Subcutaneous abdominal adipose tissue (tissue), 5 donors: Measurements from ENCODE around the gene FRRS1L.

Experiments
- H3K27ac ChIP-seq: one replicate; pipeline ENCODE4 v1.7.0; 2013; ENCODE audit warnings: low read depth, mild to moderate bottlenecking, inconsistent platforms, low read length, moderate library complexity
- H3K27me3 ChIP-seq, 5 donors: one replicate each; pipeline ENCODE4 v1.7.0; 2013; ENCODE audit warnings: low read length in 5 of 5, inconsistent platforms in 1 of 5; ENCODE audit not compliant: control insufficient read depth in 5 of 5, insufficient read depth in 4 of 5
- H3K36me3 ChIP-seq, 5 donors: one replicate each; pipeline ENCODE4 v1.7.0; 2013; ENCODE audit warnings: low read length in 5 of 5; ENCODE audit not compliant: control insufficient read depth in 5 of 5, insufficient read depth in 5 of 5
- H3K4me1 ChIP-seq, 5 donors: one replicate each; pipeline ENCODE4 v1.7.0; 2013; ENCODE audit warnings: low read length in 5 of 5, mild to moderate bottlenecking in 3 of 5, moderate library complexity in 1 of 5; ENCODE audit not compliant: control insufficient read depth in 5 of 5, insufficient read depth in 5 of 5
- H3K4me3 ChIP-seq, 5 donors: one replicate each; pipeline ENCODE4 v1.7.0; 2013; ENCODE audit warnings: low read length in 5 of 5, low read depth in 1 of 5
- H3K9ac ChIP-seq, 5 donors: one replicate each; pipeline ENCODE4 v1.7.0; 2013; ENCODE audit warnings: low read length in 5 of 5, mild to moderate bottlenecking in 4 of 5, moderate library complexity in 3 of 5
- H3K9me3 ChIP-seq, 5 donors: one replicate each; pipeline ENCODE4 v1.7.0; 2013; ENCODE audit warnings: low read length in 5 of 5; ENCODE audit not compliant: control insufficient read depth in 5 of 5
- donor health status: healthy.
- donor health status: healthy.
- donor health status: healthy.
- donor health status: healthy.
- donor health status: healthy.

The FRRS1L gene

GRCh38 chr9:109193974-109194556 lies 27.0 kb upstream of the FRRS1L start:
- H3K4me3 ChIP-seq, result no peak overlapping the region
- no peaks in the 10 kb centered on the region for H3K9me3 ChIP-seq
- peaks cover 0 to 10% (median 6%) of the 10 kb centered on the region in 5 donors for H3K4me1 ChIP-seq
- H3K36me3 ChIP-seq, result peaks cover 0 to 16% (median 10%) of the 10 kb centered on the region in 5 donors
- H3K27ac ChIP-seq, result no peak overlapping the region
- H3K27me3 ChIP-seq, result no peaks in the 10 kb centered on the region
- H3K9ac ChIP-seq, result no peak overlapping the region

DNA sequence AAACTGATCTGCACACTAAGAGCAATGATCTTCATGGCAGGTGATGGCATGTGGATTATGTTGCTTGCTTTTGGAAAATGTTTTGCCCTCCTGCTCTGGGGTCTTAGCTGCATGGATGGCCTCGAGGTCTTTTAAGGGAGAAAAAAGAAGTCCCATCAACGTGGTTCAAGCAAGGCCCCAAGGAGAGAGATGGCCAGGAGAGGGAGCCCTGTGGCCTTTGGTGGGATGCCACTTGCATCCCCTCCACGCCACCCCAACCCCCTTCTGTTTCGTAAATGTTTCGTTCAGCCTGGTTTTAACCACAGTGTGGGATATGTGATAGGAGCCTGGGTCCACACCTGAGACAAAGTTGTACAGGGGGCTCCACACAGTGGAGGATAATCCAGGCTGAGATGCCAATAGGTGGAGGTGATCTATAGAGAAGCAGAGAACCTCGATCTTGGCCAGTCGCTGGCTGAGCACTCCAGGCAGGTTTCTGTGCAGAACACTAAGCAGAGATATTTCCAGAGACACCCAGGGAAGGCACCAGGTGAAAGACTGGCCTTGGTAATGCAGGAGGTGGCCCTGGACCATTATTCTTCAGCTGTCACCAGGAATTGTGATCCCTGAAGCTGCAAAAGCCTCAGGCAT lies 25.8 kb upstream of the FRRS1L start:
- Histone ChIP-seq H3K4me1 (peaks cover 0 to 6% (median 1%) of the 10 kb centered on the region in 5 donors), H3K9ac (no peak overlapping the region), H3K4me3 (no peak overlapping the region), H3K27ac (no peak overlapping the region), H3K27me3 (no peaks in the 10 kb centered on the region), H3K36me3 (peaks cover 0 to 16% (median 10%) of the 10 kb centered on the region in 5 donors), H3K9me3 (no peaks in the 10 kb centered on the region)

- Histone ChIP-seq H3K27me3 (no peaks in the 10 kb centered on the region), H3K4me1 (no peaks in the 10 kb centered on the region)
Measured at GRCh38 chr9:109191746-109192145, 24.7 kb upstream of the FRRS1L start.

DNA sequence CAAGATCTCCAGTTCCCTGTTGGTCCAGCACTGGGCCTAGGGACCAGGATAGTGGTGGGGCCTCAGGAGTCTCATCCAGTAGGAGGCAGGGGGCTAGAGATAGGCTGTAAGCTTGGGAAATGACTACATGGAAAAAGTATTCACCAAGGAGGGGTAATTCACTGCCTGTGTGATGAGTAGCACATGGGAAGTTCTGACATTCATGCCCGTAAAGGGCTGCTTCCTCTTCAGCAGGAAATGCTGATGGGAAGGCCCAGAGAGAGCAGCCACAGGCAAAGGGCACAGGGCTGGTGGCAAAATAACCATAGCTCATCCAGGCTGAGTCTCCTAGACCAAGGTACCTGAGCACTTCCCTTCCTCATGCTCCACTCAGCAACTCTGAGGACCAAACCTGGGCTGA lies 23.1 kb upstream of the FRRS1L start:
- Histone ChIP-seq H3K36me3 (peaks cover 0 to 20% (median 10%) of the 10 kb centered on the region in 5 donors), H3K27me3 (no peaks in the 10 kb centered on the region), H3K4me1 (peaks cover 0 to 4% (median 0%) of the 10 kb centered on the region in 5 donors), H3K27ac (no peak overlapping the region), H3K4me3 (no peak overlapping the region), H3K9me3 (no peaks in the 10 kb centered on the region), H3K9ac (no peak overlapping the region)

More at GRCh38 chr9:109191746-109192145, 24.7 kb upstream of the FRRS1L start:
- Histone ChIP-seq H3K4me3 (no peak overlapping the region), H3K9me3 (no peaks in the 10 kb centered on the region), H3K36me3 (peaks cover 0 to 20% (median 10%) of the 10 kb centered on the region in 5 donors), H3K9ac (no peak overlapping the region), H3K27ac (no peak overlapping the region)

DNA sequence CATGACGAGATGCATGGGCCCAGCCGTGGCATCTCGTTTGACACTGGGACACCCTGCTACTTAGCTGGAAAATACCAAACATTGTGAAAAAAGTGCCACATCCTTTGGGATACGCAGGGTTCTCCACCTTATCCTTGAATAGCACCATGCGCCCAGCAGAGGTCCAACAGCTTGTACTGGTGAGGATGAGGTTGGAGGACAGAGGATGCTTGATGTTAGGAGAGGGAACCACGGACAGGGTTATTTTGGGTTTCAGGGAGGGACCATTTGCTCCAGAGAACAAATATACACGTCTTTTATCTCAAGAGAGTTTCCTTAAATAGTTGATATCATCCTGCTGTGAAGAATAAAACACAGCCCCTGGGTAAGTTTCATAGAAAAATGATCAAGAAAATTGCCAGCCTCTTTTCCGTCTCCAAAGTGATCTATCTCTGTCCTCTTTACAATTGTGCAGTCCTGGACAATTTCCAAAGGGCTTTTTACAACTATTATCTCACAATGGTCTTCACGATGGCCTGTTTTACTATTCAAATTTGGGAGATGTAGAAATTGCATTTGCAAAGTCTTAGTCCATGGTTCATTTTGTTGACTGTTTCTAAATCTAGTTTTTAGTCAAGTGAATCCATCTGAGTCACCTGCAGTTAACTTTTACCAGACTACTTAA lies 19.9 kb upstream of the FRRS1L start:
- H3K27me3 ChIP-seq, result no peaks in the 10 kb centered on the region
- peaks cover 0 to 4% (median 0%) of the 10 kb centered on the region in 5 donors for H3K4me1 ChIP-seq
- H3K36me3 ChIP-seq, result peaks cover 0 to 20% (median 10%) of the 10 kb centered on the region in 5 donors
- no peak overlapping the region for H3K27ac ChIP-seq
- no peak overlapping the region for H3K9ac ChIP-seq
- no peak overlapping the region for H3K4me3 ChIP-seq
- H3K9me3 ChIP-seq, result no peaks in the 10 kb centered on the region

GRCh38 chr9:109182940-109183798 lies 16.1 kb upstream of the FRRS1L start:
- Histone ChIP-seq H3K36me3 (peaks cover 0 to 4% (median 0%) of the 10 kb centered on the region in 5 donors), H3K4me1 (peaks cover 0 to 4% (median 0%) of the 10 kb centered on the region in 5 donors), H3K4me3 (no peak overlapping the region), H3K9ac (no peak overlapping the region), H3K9me3 (no peaks in the 10 kb centered on the region), H3K27me3 (no peaks in the 10 kb centered on the region), H3K27ac (no peak overlapping the region)

DNA sequence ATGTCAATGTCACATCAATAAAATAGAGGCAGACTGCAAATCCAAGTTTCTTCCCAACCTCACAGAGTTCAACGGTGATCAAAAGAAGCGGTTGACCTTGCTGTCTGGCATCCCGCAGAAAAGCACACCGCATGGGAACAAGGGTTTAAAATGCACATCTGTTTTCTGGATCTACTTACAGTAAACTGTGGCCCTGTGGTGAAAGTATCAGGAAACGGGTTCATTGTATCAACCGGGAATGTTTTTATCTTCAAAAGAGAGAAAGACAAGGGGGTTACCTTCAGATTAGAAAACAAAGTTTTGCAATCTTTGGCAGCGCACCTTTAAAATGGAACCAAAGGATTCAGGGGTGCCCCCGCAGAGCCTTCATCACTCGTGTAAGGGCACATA lies 15.5 kb upstream of the FRRS1L start:
- Histone ChIP-seq H3K9me3 (no peaks in the 10 kb centered on the region), H3K4me1 (peaks cover 0 to 4% (median 0%) of the 10 kb centered on the region in 5 donors), H3K27ac (no peak overlapping the region), H3K9ac (no peak overlapping the region), H3K36me3 (peaks cover 0 to 4% (median 0%) of the 10 kb centered on the region in 5 donors), H3K4me3 (no peak overlapping the region), H3K27me3 (no peaks in the 10 kb centered on the region)

DNA sequence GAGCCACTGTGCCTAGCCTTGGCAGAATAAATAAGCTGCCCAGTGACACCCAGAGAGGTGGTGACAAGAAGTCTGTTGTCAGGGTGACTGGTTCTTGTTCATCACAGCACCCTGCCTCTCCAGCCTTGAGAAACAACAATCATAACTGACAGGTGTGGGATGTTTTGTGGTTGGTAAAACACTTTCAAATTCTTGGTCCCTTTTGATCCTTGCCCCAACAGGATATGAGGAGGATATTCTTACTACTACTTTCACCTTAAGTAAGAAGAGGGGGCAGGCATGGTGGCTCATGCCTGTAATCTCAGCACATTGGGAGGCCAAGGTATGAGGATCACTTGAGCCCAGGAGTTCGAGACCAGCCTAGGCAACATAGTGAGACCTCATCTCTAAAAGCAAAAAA lies 14.2 kb upstream of the FRRS1L start:
- Histone ChIP-seq H3K36me3 (no peaks in the 10 kb centered on the region), H3K9me3 (no peaks in the 10 kb centered on the region), H3K27me3 (no peaks in the 10 kb centered on the region), H3K9ac (no peak overlapping the region), H3K4me1 (peaks cover 0 to 4% (median 0%) of the 10 kb centered on the region in 5 donors), H3K27ac (no peak overlapping the region), H3K4me3 (no peak overlapping the region)

DNA sequence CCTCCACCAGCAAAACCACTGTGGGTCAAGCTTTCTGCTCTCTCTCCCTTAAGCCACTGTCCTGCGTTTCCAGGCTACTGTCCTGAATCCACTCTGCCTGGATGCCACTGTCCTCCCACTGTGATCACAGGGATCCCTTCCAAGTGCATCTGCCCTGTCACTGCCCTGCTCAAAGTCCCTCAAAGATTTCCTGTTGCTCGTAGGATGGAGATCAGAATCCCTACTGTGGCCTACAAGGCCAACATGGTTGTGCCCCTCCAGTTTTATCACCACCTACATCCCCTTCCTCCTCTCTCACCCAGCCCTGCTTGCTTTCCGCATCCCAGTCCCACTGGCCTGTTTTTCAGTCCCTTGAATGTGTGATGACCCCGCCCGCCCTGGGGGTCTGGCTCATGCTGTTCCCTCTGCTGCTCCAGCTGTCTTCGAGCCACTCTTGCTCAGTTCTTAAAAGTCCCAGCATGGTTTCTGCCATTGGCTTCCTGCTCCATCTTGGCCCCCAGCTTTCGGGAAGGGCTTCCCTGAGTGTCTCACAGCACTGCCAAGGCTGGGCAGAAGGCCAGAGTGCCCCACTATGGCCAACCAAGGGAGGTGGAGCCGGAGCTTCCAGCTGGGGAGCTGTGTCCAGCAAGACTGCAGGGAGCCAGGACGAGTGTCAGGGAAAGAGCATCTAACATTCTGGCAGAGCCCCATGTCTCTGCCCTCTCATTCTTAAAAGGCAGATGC lies 12.9 kb upstream of the FRRS1L start:
- H3K4me3 ChIP-seq, result no peak overlapping the region
- no peaks in the 10 kb centered on the region for H3K27me3 ChIP-seq
- no peaks in the 10 kb centered on the region for H3K4me1 ChIP-seq

More for the DNA sequence above, 12.9 kb upstream of the FRRS1L start:
- Histone ChIP-seq H3K9me3 (no peaks in the 10 kb centered on the region), H3K27ac (no peak overlapping the region), H3K36me3 (peaks cover 0 to 5% (median 0%) of the 10 kb centered on the region in 5 donors), H3K9ac (no peak overlapping the region)
